ENCODE data around the gene GH2.

The GH2 gene

DNA sequence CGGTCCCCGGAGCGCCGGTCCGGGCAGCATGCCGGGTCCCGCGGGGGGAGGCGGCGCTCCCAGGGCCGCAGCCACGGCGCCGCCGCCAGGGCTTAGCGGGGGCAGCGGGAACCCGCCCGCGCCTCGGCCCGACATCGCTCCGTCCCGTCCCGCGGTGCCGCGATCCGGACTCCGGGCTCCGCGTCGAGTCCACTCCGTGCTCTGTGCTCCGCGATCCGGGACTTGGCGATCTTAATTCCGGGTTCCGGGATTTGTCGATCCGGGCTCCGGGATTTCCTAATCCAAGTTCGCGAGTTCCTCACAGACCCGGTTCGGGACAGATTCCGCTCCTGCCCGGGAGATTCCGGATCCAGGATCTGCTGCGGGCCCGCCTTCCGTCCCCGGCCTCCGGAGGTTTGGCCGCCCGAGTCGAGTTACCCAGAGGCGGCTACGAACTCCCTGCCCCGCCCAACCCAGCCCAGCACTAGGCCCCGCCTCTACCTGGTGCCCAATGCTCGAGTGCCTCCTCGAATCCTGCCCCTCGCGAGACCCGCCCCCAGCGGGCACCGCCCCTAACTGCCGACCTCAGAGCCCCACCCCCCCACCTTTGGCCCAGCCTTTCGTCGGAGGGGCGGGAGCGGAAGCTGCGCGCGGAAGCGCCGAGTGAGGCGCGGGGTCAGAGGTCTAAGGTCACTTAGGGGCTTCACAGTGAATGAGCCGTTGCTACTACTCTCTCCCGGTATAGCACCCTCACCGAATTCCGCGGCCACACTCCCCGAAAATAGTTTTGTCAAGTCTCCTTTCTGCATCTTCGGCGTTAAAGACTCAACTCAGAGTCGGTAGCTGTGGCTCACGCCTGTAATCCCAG lies 39.0 kb downstream of the GH2 start, which contains the start of gene SMARCD2:
Gene SMARCD2 (minus strand): TSS at position 146 of the 847 bp plus-strand sequence. CDS start 11 bp downstream, at position 135.
- peak within 1 kb of the TSS; percentile 89 for H3K4me3 Mint-ChIP-seq
- H3K9me3 Mint-ChIP-seq: peaks cover under 1% of the 10 kb centered on the region
- DNase-seq (ENCODE audit: low spot score in 2 of 2) (peak; percentile 93 to 97), ATAC-seq (peak; percentile 91)
- H3K4me1 Mint-ChIP-seq: peaks cover 27% of the 10 kb centered on the region
- peaks cover 36% of the 10 kb centered on the region for H3K36me3 Mint-ChIP-seq
- H3K27ac Mint-ChIP-seq: peak within 1 kb of the TSS; percentile 92

DNA sequence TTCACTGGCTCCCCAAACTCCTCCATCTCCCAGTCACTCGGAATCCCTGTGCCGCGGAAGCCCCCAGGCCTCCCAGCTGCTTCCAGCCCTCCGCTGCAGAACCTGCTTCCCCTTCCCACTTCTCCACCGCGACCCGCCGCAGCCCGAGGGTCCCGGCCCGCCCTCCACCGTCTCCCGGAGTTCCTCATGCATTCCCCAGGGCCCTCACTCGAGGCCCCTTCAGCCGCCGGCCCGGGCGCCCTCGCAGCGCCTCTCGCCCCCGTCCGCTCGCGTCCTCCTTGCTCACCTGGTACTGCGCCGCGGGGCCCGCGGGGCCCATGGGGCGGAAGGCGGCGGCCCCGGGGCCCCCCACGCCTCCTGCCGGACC lies 39.6 kb downstream of the GH2 start:
- Mint-ChIP-seq H3K4me3 (peak overlapping the region; percentile 89), H3K36me3 (peaks cover 40% of the 10 kb centered on the region)

DNA sequence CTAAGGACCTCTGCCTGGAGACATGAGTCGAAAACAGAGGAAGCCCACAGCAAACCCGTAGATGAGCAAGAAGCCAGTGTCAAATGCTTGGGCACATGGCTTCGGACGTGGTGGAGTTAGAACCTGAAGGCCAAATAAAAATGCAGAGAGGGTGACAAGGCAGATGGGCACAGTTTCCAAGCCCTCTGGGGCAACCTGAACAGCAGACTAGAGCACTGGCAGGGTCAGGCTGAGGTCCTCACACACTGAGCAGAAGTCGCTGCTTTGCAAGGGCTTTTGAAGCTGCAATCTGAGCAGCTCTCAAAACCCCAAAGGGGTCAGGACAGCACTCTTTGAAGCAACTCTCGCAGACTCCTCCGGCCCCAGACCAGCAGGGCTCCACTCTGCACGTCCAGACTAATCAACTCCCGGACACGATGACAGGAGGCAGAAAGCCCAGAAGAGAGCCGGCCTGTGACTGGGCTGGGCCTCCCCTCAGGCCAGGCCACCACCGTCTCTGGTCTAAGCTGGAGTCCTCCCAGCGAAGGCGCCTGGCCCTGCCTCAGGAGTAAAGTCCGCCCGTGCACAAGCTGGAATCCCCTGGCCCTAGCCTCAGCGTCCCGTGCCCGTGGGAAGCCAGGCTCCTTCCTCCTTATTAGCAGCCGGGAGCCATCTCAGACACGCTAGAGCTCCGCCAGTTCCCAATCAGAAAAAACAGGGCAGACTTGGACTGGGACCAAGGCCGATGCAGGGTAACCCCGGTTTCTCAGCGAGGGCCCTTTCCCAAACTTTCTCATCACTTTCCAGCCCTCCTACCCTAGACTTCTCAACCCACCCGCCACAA lies 40.2 kb downstream of the GH2 start:
- peak overlapping the region; percentile 92 for H3K27ac Mint-ChIP-seq
- H3K4me3 Mint-ChIP-seq: peak overlapping the region; percentile 89
- ATAC-seq: no peak
- H3K4me1 Mint-ChIP-seq: peaks cover 32% of the 10 kb centered on the region
- peak in 1 of 2 donors; percentile 66 for DNase-seq (ENCODE audit: low spot score in 2 of 2)
- H3K36me3 Mint-ChIP-seq: peaks cover 45% of the 10 kb centered on the region
- H3K9me3 Mint-ChIP-seq: no peaks in the 10 kb centered on the region

More for the DNA sequence above, 39.6 kb downstream of the GH2 start:
- peaks cover 28% of the 10 kb centered on the region for H3K4me1 Mint-ChIP-seq
- H3K27ac Mint-ChIP-seq: peak overlapping the region; percentile 92
- H3K9me3 Mint-ChIP-seq: no peaks in the 10 kb centered on the region
- ATAC-seq (peak; percentile 53), DNase-seq (ENCODE audit: low spot score in 2 of 2) (no peak)

DNA sequence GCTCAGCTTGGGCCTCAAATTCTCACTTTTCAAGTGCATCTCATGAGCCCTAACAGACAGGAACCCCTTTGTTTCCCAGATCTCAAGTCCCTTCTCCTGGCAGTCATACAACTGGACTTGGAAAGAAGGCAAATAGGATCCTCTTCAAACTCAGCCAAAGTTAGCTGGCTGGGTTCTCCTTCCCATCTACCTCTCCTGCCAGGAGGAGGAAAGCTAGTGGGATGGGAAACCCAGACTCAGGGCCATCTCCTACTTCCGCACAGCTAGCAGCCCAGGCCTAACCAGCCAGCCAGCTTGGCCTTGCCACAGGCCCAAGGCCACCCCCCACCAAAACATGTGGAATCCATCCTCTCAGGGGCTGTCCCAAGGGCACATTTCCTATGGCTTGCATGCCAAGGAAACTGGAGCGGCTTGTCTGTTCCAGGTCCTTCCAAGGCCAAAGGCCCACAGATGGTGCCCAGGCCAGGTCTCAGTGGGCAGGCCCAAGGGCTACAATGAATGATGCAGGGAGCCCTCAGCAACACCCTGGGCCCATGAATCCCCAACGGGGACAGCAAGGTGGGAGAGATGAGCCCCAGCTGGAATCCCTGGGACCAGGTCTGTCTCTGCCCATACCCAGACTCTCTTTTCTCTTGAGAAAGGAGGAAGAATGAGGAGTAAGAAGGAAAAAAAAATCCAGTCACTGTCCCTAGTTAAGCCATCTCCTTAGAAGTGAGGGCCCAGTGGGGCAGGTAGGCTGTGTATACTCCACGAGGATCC lies 41.0 kb downstream of the GH2 start:
- peak overlapping the region; percentile 92 for H3K27ac Mint-ChIP-seq
- H3K4me1 Mint-ChIP-seq: peaks cover 32% of the 10 kb centered on the region
- no peaks in the 10 kb centered on the region for H3K9me3 Mint-ChIP-seq
- peak overlapping the region; percentile 89 for H3K4me3 Mint-ChIP-seq
- peaks cover 53% of the 10 kb centered on the region for H3K36me3 Mint-ChIP-seq
- no peak for ATAC-seq
- DNase-seq (ENCODE audit: low spot score in 2 of 2): no peak

DNA sequence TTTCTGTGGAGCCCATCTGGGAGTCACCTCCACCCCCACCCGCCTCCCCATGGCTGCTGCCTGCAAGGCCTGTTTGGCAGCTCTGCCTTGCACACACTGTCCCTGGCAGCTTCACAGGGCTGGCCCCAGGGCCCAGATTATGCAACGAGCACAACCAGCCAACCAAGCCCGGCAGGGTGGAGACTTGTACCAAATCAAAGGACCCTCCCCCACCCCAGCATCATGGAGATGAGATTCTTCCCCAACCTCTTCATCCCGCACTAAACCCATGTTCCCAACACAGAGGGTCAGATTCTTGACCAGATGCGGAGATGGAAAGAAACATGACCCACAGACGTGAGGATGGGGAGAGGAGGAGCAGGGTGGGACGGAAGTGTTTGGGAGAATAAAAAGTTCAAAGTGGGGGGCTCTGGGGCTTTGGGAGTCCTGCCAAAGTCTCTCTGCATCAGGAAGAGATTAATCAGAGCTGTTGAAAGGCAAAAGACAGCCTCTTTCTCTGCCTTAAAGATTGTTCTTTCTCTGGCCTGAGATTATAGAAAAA lies 43.0 kb downstream of the GH2 start:
- Mint-ChIP-seq H3K4me3 (peak overlapping the region; percentile 4), H3K9me3 (no peaks in the 10 kb centered on the region), H3K4me1 (peaks cover 52% of the 10 kb centered on the region), H3K27ac (peak overlapping the region; percentile 70), H3K36me3 (peaks cover 74% of the 10 kb centered on the region)
- DNase-seq (ENCODE audit: low spot score in 2 of 2): no peak
- no peak for ATAC-seq

DNA sequence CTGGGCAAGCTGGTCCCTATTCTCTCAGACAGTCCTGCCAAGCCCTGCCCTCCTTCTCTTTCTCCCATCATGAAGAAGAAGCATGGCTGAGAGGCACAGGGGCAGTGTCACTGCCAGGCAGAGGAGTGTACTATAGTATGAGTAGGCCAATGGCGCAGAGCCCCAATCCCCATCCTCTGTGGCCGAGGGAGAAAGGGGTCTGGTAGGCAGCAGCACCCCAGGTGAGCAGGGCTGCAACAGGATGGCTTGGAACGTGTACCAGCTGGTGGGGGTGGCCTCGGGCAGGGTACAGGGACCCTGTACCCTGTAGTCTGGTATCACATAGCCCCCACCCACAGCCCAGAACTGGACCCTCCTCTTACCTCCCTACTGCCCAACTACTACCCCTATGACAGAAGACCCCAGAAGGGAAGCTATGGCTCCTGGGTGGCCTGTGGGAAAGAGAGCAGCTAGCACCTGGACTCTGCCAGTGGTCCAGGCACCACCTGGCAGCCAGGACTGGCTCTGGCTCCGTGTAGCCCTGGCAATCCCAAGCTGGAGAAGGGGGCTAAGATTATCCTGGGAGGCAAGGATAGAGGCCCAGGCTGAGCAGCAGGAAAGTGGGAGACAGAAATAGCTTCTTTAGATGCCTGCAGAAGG lies 43.7 kb downstream of the GH2 start:
- no peak for ATAC-seq
- H3K4me3 Mint-ChIP-seq: peak overlapping the region; percentile 4
- peak overlapping the region; percentile 70 for H3K27ac Mint-ChIP-seq
- H3K9me3 Mint-ChIP-seq: no peaks in the 10 kb centered on the region
- H3K36me3 Mint-ChIP-seq: peaks cover 79% of the 10 kb centered on the region
- no peak for DNase-seq (ENCODE audit: low spot score in 2 of 2)
- peaks cover 54% of the 10 kb centered on the region for H3K4me1 Mint-ChIP-seq

DNA sequence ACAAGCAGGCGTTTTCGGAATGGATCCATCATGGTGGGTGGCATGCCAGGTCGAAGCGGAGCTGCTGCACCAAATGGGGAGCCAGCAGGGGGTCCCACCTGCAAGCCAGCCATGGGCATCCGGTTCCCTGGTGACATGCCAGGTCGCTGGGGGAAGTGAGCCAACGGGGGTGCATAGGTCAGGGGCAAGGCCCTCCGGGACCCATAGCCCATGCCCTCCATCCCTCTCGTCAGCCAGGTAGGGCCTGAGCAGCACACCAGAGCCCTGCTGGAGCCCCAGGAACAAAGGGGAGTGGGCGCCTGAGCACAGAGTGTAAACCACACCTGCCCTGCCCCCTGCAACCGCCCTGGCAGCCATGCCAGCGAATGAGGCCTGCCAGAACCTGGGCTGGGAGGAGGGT lies 44.3 kb downstream of the GH2 start:
- ATAC-seq (no peak), DNase-seq (ENCODE audit: low spot score in 2 of 2) (no peak)
- Mint-ChIP-seq H3K4me1 (peaks cover 58% of the 10 kb centered on the region), H3K36me3 (peaks cover 79% of the 10 kb centered on the region), H3K4me3 (no peak overlapping the region), H3K27ac (peak overlapping the region; percentile 70), H3K9me3 (no peaks in the 10 kb centered on the region)

DNA sequence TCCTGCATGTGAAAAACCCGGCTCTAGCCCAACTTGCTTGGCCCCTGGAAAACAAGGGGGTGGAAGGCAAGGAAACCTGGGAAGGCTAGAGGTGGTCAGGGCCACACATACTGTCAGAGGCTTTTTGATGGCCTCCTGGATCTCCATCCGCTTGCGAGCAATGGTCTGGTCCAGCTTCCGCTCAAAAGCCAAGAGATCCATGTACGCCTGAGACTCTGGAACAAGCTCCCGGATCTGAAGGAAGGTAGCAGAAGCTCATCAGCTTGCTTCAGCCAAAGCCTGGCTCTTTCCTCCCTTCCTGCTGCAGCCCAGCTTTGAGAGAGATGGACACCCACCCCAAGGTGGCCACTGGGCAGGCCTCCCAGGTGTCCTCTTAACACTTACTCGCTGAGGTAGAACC lies 44.9 kb downstream of the GH2 start:
- Mint-ChIP-seq H3K36me3 (peaks cover 83% of the 10 kb centered on the region), H3K9me3 (no peaks in the 10 kb centered on the region), H3K4me3 (no peak overlapping the region), H3K4me1 (peaks cover 64% of the 10 kb centered on the region), H3K27ac (peak overlapping the region; percentile 70)
- no peak for DNase-seq (ENCODE audit: low spot score in 2 of 2)
- no peak for ATAC-seq

DNA sequence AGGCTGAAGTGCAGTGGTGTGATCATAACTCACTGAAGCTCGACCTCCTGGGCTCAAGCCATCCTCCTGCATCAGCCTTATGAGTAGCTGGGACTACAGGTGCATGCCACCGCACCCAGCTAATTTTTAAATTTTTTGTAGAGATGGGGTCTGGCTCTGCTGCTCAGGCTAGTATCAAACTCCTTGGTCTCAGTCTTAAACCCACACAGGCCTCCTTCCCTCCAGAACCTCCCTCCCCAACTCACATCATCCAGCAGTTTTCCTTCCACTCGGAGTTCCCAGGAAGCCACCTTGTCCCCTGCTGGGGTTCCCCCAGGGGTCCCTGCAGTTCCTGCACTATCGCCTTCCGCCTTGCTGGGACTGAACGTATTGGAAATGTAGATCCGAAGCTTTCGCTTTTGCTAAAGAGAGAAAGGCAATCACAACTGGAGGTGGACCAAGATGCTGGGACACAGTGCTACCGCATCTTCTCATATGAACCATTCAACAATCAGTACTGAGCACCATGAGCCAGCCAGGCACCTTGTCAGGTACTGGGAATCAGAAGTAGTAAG lies 46.5 kb downstream of the GH2 start:
- DNase-seq (ENCODE audit: low spot score in 2 of 2): no peak
- Mint-ChIP-seq H3K27ac (peak overlapping the region; percentile 43), H3K4me3 (no peak overlapping the region), H3K36me3 (peaks cover 83% of the 10 kb centered on the region), H3K4me1 (peaks cover 65% of the 10 kb centered on the region), H3K9me3 (no peaks in the 10 kb centered on the region)
- no peak for ATAC-seq

DNA sequence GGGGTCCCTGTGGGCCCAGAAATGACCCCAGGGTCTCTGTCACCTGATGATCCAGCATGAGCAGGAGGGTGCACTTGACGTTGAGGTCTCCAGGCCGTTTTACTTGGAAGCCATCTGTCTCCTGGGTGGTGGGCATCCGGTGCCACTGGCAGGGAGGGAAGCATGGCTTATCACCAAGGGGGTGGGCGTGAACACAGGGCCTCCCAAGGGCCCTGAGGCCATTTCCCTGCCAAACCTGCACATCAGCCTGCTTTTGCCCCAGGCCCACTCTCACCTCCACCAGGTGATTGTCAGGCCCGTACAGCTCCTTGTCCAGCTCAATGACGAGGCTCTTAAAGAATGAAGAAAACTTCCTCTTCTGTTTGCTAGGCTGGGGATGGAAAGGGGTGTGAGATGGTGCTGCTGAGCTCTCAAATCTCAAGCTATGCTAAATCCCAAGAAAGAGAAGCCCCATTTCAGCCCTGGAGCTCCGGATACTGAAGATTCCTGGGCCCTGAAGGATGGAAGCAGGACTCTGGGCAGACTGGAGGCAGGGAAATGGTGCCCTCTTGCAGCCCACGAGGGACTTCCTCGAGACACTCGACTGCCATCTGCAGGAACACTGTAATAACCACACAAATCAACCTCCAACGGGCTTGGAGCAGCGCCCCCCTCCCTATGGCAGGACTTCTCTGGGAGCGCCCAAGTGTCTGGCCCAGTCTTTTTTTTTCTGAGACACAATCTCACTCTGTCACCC lies 47.1 kb downstream of the GH2 start:
- H3K4me1 Mint-ChIP-seq: peaks cover 69% of the 10 kb centered on the region

DNA sequence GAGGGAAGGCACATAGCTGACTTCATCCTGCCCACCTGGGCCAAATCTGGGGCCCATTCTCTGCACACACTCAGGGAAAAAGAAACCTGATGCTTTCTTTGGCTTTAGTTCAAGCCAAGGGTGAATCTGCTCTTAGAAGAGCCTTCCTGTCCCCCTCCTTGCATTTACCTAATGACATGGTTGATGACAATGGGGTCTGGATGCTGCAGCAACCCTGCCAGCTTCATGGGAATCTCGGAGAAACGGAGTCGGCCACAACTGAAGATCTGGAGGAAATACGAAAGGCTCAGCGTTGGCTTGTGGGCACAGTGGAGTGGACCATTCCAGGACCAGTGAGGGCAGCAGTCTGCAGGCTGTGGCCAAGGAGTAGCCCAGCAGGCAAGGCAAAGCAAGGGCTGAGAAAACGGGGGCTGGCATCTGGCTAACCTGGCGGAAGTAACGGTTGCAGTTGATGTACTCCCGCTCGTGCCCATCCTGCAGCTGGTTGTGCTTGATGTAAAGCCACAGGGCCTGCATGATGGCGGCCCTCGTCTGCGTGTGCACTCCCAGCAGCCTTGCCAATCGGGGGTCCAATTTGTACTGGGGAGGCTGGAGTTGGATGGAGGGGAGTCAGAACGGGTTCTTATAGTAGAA lies 47.9 kb downstream of the GH2 start:
- DNase-seq (ENCODE audit: low spot score in 2 of 2): no peak
- ATAC-seq: no peak
- Mint-ChIP-seq H3K36me3 (peaks cover 94% of the 10 kb centered on the region), H3K4me3 (no peak overlapping the region), H3K4me1 (peaks cover 77% of the 10 kb centered on the region), H3K9me3 (no peaks in the 10 kb centered on the region), H3K27ac (no peak overlapping the region)

More for the DNA sequence above, 47.1 kb downstream of the GH2 start:
- ATAC-seq (peak; percentile 81), DNase-seq (ENCODE audit: low spot score in 2 of 2) (peak in 1 of 2 donors; percentile 72)
- H3K4me3 Mint-ChIP-seq: no peak overlapping the region
- H3K27ac Mint-ChIP-seq: peak overlapping the region; percentile 43
- peaks cover 87% of the 10 kb centered on the region for H3K36me3 Mint-ChIP-seq
- H3K9me3 Mint-ChIP-seq: no peaks in the 10 kb centered on the region

DNA sequence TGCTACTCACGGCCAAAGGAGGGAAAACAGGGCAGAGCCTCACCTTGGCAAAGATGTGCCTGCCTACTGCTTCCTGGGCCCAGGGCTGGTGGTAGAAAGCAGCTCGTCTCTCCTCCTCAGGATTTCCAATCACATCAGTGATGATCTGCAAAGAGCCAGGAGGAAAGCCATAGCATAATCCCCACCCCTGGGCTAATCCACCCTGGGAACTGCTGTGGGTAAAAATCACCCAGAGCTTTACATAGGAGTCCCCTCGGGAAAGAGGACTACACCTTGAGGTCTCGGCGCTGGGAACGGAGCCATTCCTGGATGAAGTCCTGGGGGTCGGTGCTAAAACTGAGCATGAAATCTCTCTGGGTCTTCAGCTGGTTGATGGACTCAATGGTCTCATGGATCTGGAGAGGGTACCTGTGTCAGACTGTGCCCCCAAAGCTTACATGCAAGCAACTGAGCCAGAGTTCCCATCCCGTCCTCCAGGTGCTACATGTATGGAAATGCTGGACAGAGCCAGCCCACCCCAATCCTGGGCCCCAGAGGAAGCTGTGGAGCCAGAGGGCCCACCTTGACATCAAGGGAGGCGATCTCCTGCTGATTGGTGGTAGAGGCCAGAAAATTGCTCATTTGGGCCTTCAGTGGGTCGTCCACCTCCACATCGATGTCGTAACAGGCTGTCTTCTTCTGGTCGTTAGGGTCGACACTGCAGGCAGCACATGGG lies 48.6 kb downstream of the GH2 start:
- H3K4me1 Mint-ChIP-seq: peaks cover 78% of the 10 kb centered on the region
- H3K36me3 Mint-ChIP-seq: peaks cover 98% of the 10 kb centered on the region
- H3K27ac Mint-ChIP-seq: no peak overlapping the region
- no peaks in the 10 kb centered on the region for H3K9me3 Mint-ChIP-seq
- DNase-seq (ENCODE audit: low spot score in 2 of 2) (no peak), ATAC-seq (no peak)
- H3K4me3 Mint-ChIP-seq: no peak overlapping the region

DNA sequence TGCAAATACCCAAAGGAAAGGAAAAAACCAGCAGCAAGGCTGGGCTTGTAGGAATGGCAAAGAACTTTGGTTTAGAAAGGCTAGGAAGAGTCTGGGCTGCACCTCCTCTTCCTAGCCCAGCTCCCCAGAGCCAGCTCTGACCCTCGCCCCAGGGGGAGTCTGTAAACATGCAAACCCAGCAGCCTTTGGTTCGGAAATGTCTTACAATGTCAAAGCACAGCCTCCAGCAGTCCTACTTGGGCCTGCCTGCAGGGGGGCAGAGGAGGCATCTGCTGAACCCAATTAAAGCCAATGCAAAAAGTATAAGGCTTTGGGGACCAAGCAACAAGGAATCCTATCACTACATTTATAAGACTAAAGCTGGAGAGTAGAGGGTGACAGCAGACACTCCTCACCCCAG lies 49.3 kb downstream of the GH2 start:
- H3K36me3 Mint-ChIP-seq: peaks cover 99% of the 10 kb centered on the region
- ATAC-seq: no peak
- H3K4me1 Mint-ChIP-seq: peaks cover 79% of the 10 kb centered on the region

More for the DNA sequence above, 49.3 kb downstream of the GH2 start:
- Mint-ChIP-seq H3K9me3 (no peaks in the 10 kb centered on the region), H3K4me3 (no peak overlapping the region), H3K27ac (peak overlapping the region; percentile 100)
- no peak for DNase-seq (ENCODE audit: low spot score in 2 of 2)

Data from stimulated activated effector memory CD8-positive, alpha-beta T cell treated with anti-CD3 and anti-CD28 coated beads, Interleukin-12 subunit alpha, Interleukin-12 subunit beta, amount 100 ng/mL, for 72 hours (primary cell).